D721Med (cell line): ENCODE measurements around the gene ZFP3.

ENCODE experiments used
- DNase-seq: peaks from one replicate; pipeline ENCODE4 v3.0.0; 2011; ENCODE audit warnings: low spot score; ENCODE audit not compliant: insufficient read length
- FAIRE-seq: peaks from 2 replicates; lab custom pipeline; 2011; peaks lifted over from hg19 to GRCh38; lab: Jason Lieb, UNC
- TF ChIP-seq, protein P1 (sequence below): IDR thresholded peaks from 2 replicates; pipeline ENCODE4 v1.5.1; 2012; ENCODE audit warnings: mild to moderate bottlenecking, control low read depth; ENCODE audit not compliant: insufficient read depth; ENCODE audit errors: missing control alignments

Gene ZFP3

DNA sequence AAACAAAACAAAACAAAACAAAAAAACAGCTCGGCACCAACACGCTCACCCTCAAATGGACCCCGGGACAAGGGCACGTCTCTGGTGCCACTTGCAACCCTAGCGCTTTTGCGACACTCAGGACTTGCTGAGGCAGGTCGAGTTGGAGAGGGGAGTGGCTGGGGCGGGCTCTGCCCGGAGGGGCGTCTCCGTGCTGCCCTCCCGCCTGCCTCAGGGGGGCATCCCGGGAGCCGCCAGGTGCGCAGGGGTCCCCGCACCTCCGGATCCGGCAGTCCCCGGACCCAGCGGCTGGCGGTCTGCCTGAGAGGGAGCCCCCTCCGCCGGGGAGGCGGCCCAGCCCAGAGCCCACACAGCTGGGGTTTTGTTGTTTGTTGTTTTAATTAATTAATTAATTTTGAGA lies 43.0 kb upstream of the ZFP3 start, which contains the start of gene SLC52A1:
SLC52A1 (minus strand) TSS at position 112 of the 400 bp plus-strand sequence. CDS start 820 bp downstream, outside the sequence.
- TF ChIP-seq, protein P1, sequence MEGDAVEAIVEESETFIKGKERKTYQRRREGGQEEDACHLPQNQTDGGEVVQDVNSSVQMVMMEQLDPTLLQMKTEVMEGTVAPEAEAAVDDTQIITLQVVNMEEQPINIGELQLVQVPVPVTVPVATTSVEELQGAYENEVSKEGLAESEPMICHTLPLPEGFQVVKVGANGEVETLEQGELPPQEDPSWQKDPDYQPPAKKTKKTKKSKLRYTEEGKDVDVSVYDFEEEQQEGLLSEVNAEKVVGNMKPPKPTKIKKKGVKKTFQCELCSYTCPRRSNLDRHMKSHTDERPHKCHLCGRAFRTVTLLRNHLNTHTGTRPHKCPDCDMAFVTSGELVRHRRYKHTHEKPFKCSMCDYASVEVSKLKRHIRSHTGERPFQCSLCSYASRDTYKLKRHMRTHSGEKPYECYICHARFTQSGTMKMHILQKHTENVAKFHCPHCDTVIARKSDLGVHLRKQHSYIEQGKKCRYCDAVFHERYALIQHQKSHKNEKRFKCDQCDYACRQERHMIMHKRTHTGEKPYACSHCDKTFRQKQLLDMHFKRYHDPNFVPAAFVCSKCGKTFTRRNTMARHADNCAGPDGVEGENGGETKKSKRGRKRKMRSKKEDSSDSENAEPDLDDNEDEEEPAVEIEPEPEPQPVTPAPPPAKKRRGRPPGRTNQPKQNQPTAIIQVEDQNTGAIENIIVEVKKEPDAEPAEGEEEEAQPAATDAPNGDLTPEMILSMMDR = no peak
- DNase-seq (no peak), FAIRE-seq (no peak)

DNA sequence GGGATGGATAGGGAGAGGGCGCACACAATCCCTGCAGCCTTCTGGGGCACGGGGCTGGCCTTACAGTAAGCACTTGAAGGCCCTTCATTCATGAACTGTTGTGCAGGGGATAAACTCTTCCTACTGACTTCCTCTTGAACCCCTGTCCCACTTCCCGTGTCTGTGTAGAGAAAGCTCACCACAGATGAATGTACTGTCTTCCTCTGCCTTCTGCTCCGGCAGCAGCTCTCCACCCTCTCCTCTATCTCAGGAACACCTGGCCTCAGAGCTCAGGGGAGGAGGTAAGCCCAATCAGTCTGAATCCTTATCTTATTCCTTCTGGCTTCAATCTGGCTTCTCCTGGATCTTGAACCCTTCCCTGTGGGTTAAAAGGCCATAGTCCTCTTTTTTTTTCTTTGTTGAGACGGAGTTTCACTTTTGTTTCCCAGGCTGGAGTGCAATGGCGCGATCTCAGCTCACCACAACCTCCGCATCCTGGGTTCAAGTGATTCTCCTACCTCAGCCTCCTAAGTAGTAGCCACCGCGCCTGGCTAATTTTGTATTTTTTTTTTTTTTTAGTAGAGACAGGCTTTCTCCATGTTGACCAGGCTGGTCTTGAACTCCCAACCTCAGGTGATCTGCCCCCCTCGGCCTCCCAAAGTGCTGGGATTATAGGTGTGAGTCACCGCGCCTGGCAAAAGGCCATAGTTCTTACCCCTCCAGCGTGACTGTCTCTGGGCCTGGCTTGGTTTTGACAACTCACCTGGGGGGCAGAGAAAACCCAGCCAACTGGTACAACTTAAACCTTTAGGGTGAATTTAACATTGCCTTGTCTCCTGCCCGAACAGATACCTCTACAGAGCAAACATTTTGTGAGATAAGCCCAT lies 35.9 kb upstream of the ZFP3 start:
- TF ChIP-seq, protein P1 = no peak
- FAIRE-seq (no peak), DNase-seq (no peak)

DNA sequence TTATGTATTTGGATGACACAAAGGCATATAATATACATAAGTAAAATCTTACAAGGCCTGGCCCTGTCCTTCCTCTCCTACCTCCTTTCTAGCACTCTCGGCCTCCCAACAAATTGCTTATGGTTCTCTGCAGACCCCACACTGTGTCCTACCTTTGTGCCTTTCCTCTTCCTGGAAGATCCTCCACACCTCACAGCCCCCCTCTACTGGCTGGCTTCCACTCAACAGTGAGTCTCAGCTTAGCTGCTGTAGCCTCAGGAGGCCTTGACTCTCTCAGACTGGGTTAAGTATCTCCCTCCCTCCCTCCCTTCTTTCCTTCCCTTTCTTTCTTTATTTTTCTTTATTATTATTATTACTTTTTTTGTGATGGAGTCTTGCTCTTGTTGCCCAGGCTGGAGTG lies 34.7 kb upstream of the ZFP3 start:
- FAIRE-seq (no peak), DNase-seq (no peak)
- TF ChIP-seq, protein P1 = no peak

DNA sequence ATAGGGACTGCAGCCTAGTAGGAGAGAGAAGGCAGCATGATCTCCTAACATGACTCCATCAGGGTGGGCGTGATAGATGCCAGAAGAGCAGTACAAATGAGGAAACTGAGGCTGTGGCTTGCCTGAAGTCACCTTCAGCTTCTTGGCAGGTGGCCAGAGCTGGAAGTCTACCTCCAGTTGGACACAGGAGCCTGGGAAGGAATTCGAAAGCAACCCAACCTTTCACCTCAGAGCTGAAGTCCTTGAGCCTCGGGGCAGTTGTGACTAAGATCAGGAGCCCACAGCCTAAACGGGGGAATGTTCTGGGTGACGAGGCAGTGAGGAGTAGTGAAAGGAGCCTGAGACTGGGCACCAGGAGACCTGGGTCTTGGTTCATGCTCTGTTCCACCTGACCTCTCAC lies 33.6 kb upstream of the ZFP3 start:
- TF ChIP-seq, protein P1 = no peak
- no peak for FAIRE-seq
- no peak for DNase-seq

DNA sequence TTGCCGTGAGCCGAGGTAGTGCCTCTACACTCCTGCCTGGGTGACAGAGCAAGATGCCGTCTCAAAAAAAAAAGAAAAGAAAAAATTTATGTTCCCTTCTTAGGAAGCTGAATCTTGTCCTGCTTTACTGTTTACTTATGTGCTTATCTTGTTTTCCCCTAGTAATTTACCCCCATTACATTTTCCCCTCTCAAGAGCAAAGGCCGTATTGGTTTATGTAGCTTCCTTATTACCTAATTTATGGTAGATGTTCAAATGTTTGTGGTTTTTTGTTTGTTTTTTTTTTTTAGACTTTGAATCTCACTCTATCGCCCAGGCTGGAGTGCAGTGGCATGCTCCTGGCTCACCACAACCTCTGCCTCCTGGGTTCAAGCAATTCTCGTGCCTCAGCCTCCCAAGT lies 32.8 kb upstream of the ZFP3 start:
- TF ChIP-seq, protein P1 = no peak
- DNase-seq = no peak
- FAIRE-seq = no peak

DNA sequence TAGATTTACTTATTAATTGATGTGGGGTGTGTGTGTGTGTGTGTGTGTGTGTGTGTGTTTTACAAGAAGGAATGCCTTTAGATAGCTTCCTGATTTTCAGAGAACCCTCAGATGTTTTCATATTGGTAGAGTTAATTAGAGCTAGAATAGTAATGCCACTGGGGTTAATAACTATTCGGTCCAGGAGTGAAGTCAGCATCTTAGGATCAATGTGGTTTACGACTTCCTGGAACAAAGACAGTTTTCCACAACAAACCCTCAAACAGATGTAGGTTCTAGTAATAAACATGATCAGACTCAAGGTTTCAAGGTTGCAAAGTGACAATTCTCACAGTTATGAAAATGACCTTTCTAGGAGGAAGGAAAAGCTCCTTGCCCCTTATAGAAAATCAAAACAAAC lies 30.8 kb upstream of the ZFP3 start:
- DNase-seq = no peak
- no peak for FAIRE-seq
- TF ChIP-seq, protein P1 = no peak

DNA sequence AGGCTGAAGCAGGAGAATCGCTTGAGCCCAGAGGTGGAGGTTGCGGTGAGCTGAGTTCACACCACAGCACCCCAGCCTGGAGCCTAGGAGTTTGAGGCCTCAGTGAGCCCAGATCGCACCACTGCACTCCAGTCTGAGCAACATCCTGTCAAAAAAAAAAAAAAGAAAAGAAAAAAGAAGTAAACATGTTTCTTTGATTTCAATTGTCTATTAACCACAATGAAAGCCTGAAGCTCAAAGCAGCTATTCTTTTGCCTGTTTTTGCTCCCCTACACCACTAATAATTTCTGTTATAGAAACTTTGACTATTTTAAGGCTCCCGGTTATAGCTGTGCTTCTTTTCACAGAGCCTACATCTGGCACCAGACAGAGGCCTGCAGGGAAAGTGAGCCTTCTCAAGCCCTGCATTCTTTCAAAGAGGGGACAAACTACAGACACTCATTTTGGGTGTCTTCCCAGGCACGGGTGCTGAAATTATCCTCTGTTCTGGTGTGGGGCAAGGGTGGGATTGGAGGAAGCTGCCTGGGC lies 28.9 kb upstream of the ZFP3 start:
- TF ChIP-seq, protein P1 = no peak
- FAIRE-seq = no peak

More for the DNA sequence above, 28.9 kb upstream of the ZFP3 start:
- DNase-seq = no peak
